ENCODE measurements around the gene TRPM3.

GRCh38 chr9:70571258-70571657, 550.2 kb downstream of the TRPM3 start:
- TF ChIP-seq CTCF (IDR thresholded peaks at IDR 0.05; ENCODE audit: low read depth, low read length), result no peak
- no peak for TF ChIP-seq EZH2phosphoT487 (IDR thresholded peaks at IDR 0.05; ENCODE audit: low read depth)

Measured in OCI-LY3 (cell line).